ENCODE data around the gene TAF3. TPM values are rescaled to one million over a fixed set of nuclear protein-coding genes. Genes with fewer than 3 reads are reported as not detected.
"Not testable (repeated sequence)": the region's sequence is repeated elsewhere in the genome, so short reads cannot be mapped to it uniquely, and the experiment has no call there.

TAF3 gene
- total RNA-seq, 2 experiments from 2014 or later = 12.2 to 17.7 TPM

DNA sequence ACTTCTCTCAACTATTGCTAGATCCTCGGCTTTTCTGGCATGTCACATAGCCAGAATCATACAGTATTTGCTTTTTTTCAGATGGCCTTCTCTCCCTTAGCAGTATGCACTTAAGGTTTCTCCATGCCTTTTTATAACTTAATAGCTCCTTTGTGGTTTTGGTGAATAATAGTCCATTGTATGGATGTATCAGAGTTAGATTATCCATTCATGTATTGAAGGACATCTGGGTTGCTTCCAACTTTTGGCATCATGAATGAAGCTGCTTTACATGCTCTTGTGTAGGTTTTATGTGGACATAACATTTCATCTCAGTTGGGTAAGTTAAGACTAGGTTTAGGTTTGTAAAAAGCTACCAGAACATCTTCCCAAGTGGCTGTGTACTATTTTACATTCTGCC, 25.8 kb upstream of the TAF3 start:
- no peaks in the 10 kb centered on the region for H3K9me3 Mint-ChIP-seq (ENCODE audit: low read depth)
- no peak for DNase-seq
- no peaks in the 10 kb centered on the region for H3K27me3 Mint-ChIP-seq
- no peak overlapping the region for H3K4me3 Mint-ChIP-seq
- H3K27ac Mint-ChIP-seq = no peak overlapping the region
- CTCF ChIA-PET = interaction anchor here (0.6 to 1.3 kb wide), 3 partner anchors 17 to 148 kb away, joined by 3 to 4 read pairs (median 4); partner anchors contain the start of gene TAF3
- peaks cover 41% of the 10 kb centered on the region for H3K36me3 Mint-ChIP-seq (ENCODE audit: low read depth)
- POLR2A ChIA-PET = no interaction called here
- intact Hi-C loops (cut with DNase I, micrococcal nuclease) = no loop called here
- no peak for ATAC-seq
- H3K4me1 Mint-ChIP-seq = peaks cover 69% of the 10 kb centered on the region

- H3K4me3 Mint-ChIP-seq = no peak overlapping the region
- intact Hi-C loops (cut with DNase I, micrococcal nuclease) = no loop called here
- DNase-seq = no peak
- no peaks in the 10 kb centered on the region for H3K27me3 Mint-ChIP-seq
- H3K4me1 Mint-ChIP-seq = peaks cover 70% of the 10 kb centered on the region
- no peaks in the 10 kb centered on the region for H3K9me3 Mint-ChIP-seq (ENCODE audit: low read depth)
- no peak overlapping the region for H3K27ac Mint-ChIP-seq
- H3K36me3 Mint-ChIP-seq (ENCODE audit: low read depth) = peaks cover 51% of the 10 kb centered on the region
- ATAC-seq = no peak
- ChIA-PET CTCF (interaction anchor here (1.2 kb wide), 1 partner anchor 24 kb away, joined by 3 read pairs; the partner anchor contains the start of gene TAF3), POLR2A (no interaction called here)
These were observed 23.9 kb upstream of the TAF3 start for GRCh38 chr10:7794251-7795026.

- H3K9me3 Mint-ChIP-seq (ENCODE audit: low read depth) = no peaks in the 10 kb centered on the region
- H3K27me3 Mint-ChIP-seq = no peaks in the 10 kb centered on the region
- intact Hi-C loops (cut with DNase I, micrococcal nuclease) = no loop called here
- H3K4me3 Mint-ChIP-seq = no peak overlapping the region
- peak; percentile 63 for ATAC-seq
- ChIA-PET POLR2A (no interaction called here), CTCF (interaction anchor here (1.4 to 1.9 kb wide), 2 partner anchors 18 to 270 kb away, joined by 3 to 5 read pairs; no protein-coding TSS in a partner anchor)
- H3K4me1 Mint-ChIP-seq = peaks cover 61% of the 10 kb centered on the region
- H3K27ac Mint-ChIP-seq = no peak overlapping the region
- no peak for DNase-seq
- H3K36me3 Mint-ChIP-seq (ENCODE audit: low read depth) = peaks cover 55% of the 10 kb centered on the region
These were observed 22.7 kb upstream of the TAF3 start for GRCh38 chr10:7795605-7796004.

DNA sequence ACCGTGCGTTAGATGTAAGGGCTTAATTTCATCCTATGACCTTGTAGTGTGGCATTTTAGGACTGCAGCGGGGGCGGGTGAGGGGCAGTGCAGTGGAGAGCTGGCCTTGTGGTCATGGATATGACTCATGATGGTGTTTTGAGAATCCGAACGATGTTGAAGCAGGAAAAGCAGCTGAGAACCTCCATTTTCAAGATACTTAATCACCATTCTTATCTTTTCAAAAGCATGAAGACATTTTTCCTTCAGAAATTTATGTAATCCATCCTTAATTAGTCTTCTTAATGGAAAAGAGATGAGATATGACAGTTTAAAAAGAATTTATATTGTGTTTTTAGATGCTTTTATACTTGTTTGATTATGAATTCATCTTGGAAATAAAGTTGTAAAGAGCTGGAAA, 20.7 kb upstream of the TAF3 start:
- CTCF ChIA-PET = interaction anchor here (1.3 to 1.4 kb wide), 2 partner anchors 9 kb away, joined by 5 to 8 read pairs; partner anchors contain the start of gene ATP5F1C
- H3K9me3 Mint-ChIP-seq (ENCODE audit: low read depth) = no peaks in the 10 kb centered on the region
- no peaks in the 10 kb centered on the region for H3K27me3 Mint-ChIP-seq
- intact Hi-C loops (cut with DNase I, micrococcal nuclease) = no loop called here
- peaks cover 42% of the 10 kb centered on the region for H3K4me1 Mint-ChIP-seq
- DNase-seq (peak; percentile 17), ATAC-seq (no peak)
- peak overlapping the region; percentile 44 for H3K27ac Mint-ChIP-seq
- H3K4me3 Mint-ChIP-seq = no peak overlapping the region
- POLR2A ChIA-PET = no interaction called here
- peaks cover 49% of the 10 kb centered on the region for H3K36me3 Mint-ChIP-seq (ENCODE audit: low read depth)

- ATAC-seq = no peak
- Mint-ChIP-seq H3K9me3 (ENCODE audit: low read depth) (no peaks in the 10 kb centered on the region), H3K27ac (no peak overlapping the region), H3K36me3 (ENCODE audit: low read depth) (peaks cover 56% of the 10 kb centered on the region), H3K4me1 (peaks cover 1% of the 10 kb centered on the region), H3K4me3 (no peak overlapping the region), H3K27me3 (no peaks in the 10 kb centered on the region)
- intact Hi-C loops (cut with DNase I, micrococcal nuclease) = no loop called here
- no peak for DNase-seq
- POLR2A ChIA-PET = no interaction called here
- CTCF ChIA-PET = interaction anchor here (0.9 kb wide), 1 partner anchor 15 kb away, joined by 3 read pairs; no protein-coding TSS in a partner anchor
These were observed 15.7 kb upstream of the TAF3 start for GRCh38 chr10:7802606-7803005.

GRCh38 chr10:7804216-7804615, 14.1 kb upstream of the TAF3 start:
- ChIA-PET CTCF (no interaction called here), POLR2A (no interaction called here)
- ATAC-seq (no peak), DNase-seq (no peak)
- Mint-ChIP-seq H3K9me3 (ENCODE audit: low read depth) (no peaks in the 10 kb centered on the region), H3K27ac (no peak overlapping the region), H3K4me1 (no peaks in the 10 kb centered on the region), H3K36me3 (ENCODE audit: low read depth) (peaks cover 51% of the 10 kb centered on the region), H3K4me3 (no peak overlapping the region), H3K27me3 (no peaks in the 10 kb centered on the region)
- intact Hi-C loops (cut with DNase I, micrococcal nuclease) = no loop called here

DNA sequence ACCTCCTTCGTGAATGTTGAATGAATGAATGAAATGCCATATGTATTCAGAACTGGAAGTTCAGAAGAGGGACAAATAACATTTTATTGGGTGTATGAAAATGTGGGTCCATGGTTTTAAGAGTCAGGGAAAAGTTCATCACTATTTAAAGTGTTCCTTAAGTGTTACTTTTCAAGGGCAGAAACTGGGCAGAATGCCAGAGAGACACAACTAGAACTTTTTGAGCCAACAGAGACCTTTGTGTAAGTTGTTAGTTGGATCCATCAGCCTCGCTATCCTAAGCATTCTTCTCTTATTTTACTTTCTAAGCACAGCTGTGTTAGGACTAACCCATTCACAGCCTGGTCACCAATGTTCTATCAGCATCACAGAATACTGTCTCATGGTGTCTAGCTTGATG, 13.6 kb upstream of the TAF3 start:
- Mint-ChIP-seq H3K9me3 (ENCODE audit: low read depth) (no peaks in the 10 kb centered on the region), H3K4me1 (no peaks in the 10 kb centered on the region), H3K4me3 (no peak overlapping the region), H3K27ac (no peak overlapping the region), H3K27me3 (no peaks in the 10 kb centered on the region), H3K36me3 (ENCODE audit: low read depth) (peaks cover 46% of the 10 kb centered on the region)
- intact Hi-C loops (cut with DNase I, micrococcal nuclease) = no loop called here
- ATAC-seq (no peak), DNase-seq (no peak)
- ChIA-PET CTCF (no interaction called here), POLR2A (interaction anchor here (0.5 kb wide), 1 partner anchor 13 kb away, joined by 3 read pairs; no protein-coding TSS in a partner anchor)

DNA sequence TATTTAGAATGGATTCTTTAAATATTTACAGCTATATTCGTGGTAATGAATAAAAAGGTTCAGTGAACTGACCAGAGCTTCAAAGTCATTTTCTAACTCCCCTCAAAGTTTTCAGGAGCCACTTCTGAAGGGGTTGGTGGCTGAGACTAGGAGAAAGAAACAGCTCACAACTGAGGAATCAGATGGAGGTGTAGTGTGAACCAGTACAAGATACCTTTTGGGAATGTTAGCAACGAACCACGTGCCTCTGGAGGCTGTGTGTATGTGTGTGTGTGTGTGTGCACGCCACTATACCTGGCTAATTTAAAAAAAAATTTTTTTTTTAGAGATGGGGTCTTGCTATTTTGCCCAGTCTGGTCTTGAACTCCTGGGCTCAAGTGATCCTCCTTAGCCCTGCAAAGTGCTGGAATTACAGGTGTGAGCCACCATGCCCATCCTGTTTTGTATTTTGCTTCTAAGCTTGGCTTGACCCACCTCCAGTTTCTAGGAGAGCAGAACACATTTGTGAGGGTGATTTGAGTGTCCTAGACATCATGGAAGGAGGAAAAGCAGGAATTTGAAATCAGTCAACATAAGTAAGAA, 9.5 kb upstream of the TAF3 start:
- Mint-ChIP-seq H3K4me1 (no peaks in the 10 kb centered on the region), H3K9me3 (ENCODE audit: low read depth) (no peaks in the 10 kb centered on the region), H3K36me3 (ENCODE audit: low read depth) (peaks cover 22% of the 10 kb centered on the region), H3K4me3 (no peak overlapping the region), H3K27me3 (no peaks in the 10 kb centered on the region), H3K27ac (no peak overlapping the region)
- intact Hi-C loops (cut with DNase I, micrococcal nuclease) = no loop called here
- CTCF ChIA-PET = interaction anchor here (0.6 to 1.1 kb wide), 4 partner anchors 9 to 283 kb away, joined by 3 to 5 read pairs (median 4); no protein-coding TSS in a partner anchor
- POLR2A ChIA-PET = no interaction called here
- ATAC-seq = no peak
- DNase-seq = no peak

GRCh38 chr10:7810443-7810842, 7.9 kb upstream of the TAF3 start:
- POLR2A ChIA-PET = no interaction called here
- Mint-ChIP-seq H3K36me3 (ENCODE audit: low read depth) (peaks cover 9% of the 10 kb centered on the region), H3K9me3 (ENCODE audit: low read depth) (no peaks in the 10 kb centered on the region), H3K4me3 (no peak overlapping the region), H3K27ac (no peak overlapping the region), H3K27me3 (peaks cover 3% of the 10 kb centered on the region), H3K4me1 (no peaks in the 10 kb centered on the region)
- intact Hi-C loops (cut with DNase I, micrococcal nuclease) = loop anchor here in 1 of 2 experiments (10.0 kb wide), 1 partner anchor 286 kb away; no protein-coding TSS in a partner anchor
- CTCF ChIA-PET = interaction anchor here (1.1 kb wide), 1 partner anchor 18 kb away, joined by 4 read pairs; no protein-coding TSS in a partner anchor
- no peak for DNase-seq
- no peak for ATAC-seq

- Mint-ChIP-seq H3K4me3 (no peak overlapping the region), H3K4me1 (no peaks in the 10 kb centered on the region), H3K9me3 (ENCODE audit: low read depth) (no peaks in the 10 kb centered on the region), H3K27ac (no peak overlapping the region), H3K36me3 (ENCODE audit: low read depth) (peaks cover 9% of the 10 kb centered on the region), H3K27me3 (peaks cover 3% of the 10 kb centered on the region)
- ChIA-PET POLR2A (no interaction called here), CTCF (no interaction called here)
- intact Hi-C loops (cut with DNase I, micrococcal nuclease) = loop anchor here in 1 of 2 experiments (10.0 kb wide), 1 partner anchor 286 kb away; no protein-coding TSS in a partner anchor
- no peak for DNase-seq
- no peak for ATAC-seq
These were observed 7.3 kb upstream of the TAF3 start for GRCh38 chr10:7811000-7811399.

GRCh38 chr10:7811743-7812142, 6.6 kb upstream of the TAF3 start:
- H3K27me3 Mint-ChIP-seq; CTCF ChIA-PET; H3K9me3 Mint-ChIP-seq (ENCODE audit: low read depth); H3K4me3 Mint-ChIP-seq; ATAC-seq; H3K36me3 Mint-ChIP-seq (ENCODE audit: low read depth); POLR2A ChIA-PET; DNase-seq; H3K4me1 Mint-ChIP-seq: not testable (repeated sequence)
- peak overlapping the region; percentile 17 for H3K27ac Mint-ChIP-seq
- intact Hi-C loops (cut with DNase I, micrococcal nuclease) = loop anchor here in 1 of 2 experiments (10.0 kb wide), 1 partner anchor 287 kb away; no protein-coding TSS in a partner anchor
